GM23338 (cell line): ENCODE data around the gene EXD3. TPM values are rescaled to one million over a fixed set of nuclear protein-coding genes. Genes with fewer than 3 reads are reported as not detected.

Experiments used
- ATAC-seq: fragments of 200-7000 bp; cut with Tn5 transposase; 3 replicates; pipeline ENCODE4 v1.9.1; 2020
- DNase-seq: peaks from one replicate; pipeline ENCODE4 v3.0.0-alpha.2; 2015; ENCODE audit warnings: low spot score
- H2AFZ ChIP-seq: fragments of 200-600 bp; sonication (generic); 2 replicates; pipeline ENCODE4 v1.8.0; 2016; ENCODE audit warnings: antibody characterized with exemption, mild to moderate bottlenecking, moderate library complexity
- H3F3A ChIP-seq: fragments of 200-600 bp; sonication (generic); replicated peaks from 2 replicates; pipeline ENCODE4 v1.8.0; 2017; ENCODE audit warnings: antibody characterized with exemption, mixed run types, low read depth
- H3K27ac ChIP-seq: fragments of 200-600 bp; sonication (generic); 2 replicates; pipeline ENCODE4 v1.6.1; 2016; ENCODE audit warnings: low read depth
- H3K27me3 ChIP-seq: fragments of 200-600 bp; sonication (generic); 2 replicates; pipeline ENCODE4 v1.8.0; 2016; ENCODE audit warnings: mild to moderate bottlenecking, mixed run types, moderate library complexity; ENCODE audit not compliant: insufficient read depth
- H3K36me3 ChIP-seq: fragments of 200-600 bp; sonication (generic); 2 replicates; pipeline ENCODE4 v1.8.0; 2016; ENCODE audit warnings: mild to moderate bottlenecking; ENCODE audit not compliant: insufficient read depth
- H3K4me1 ChIP-seq: fragments of 200-600 bp; sonication (generic); 2 replicates; pipeline ENCODE4 v1.8.0; 2016; ENCODE audit warnings: mild to moderate bottlenecking, moderate library complexity; ENCODE audit not compliant: insufficient read depth
- H3K4me2 ChIP-seq: fragments of 200-600 bp; sonication (generic); 2 replicates; pipeline ENCODE4 v1.7.1; 2017; ENCODE audit warnings: mixed run types
- H3K4me3 ChIP-seq: fragments of 200-600 bp; sonication (generic); 2 replicates; pipeline ENCODE4 v1.6.1; 2016; ENCODE audit warnings: mixed run types
- H3K79me2 ChIP-seq: fragments of 200-600 bp; sonication (generic); replicated peaks from 2 replicates; pipeline ENCODE4 v1.8.0; 2017; ENCODE audit warnings: mild to moderate bottlenecking; ENCODE audit not compliant: insufficient read depth
- H3K9me2 ChIP-seq: fragments of 200-600 bp; sonication (generic); 2 replicates; pipeline ENCODE4 v1.8.0; 2017; ENCODE audit not compliant: insufficient read depth
- H4K20me1 ChIP-seq: fragments of 200-600 bp; sonication (generic); replicated peaks from 2 replicates; pipeline ENCODE4 v1.8.0; 2017; ENCODE audit warnings: mild to moderate bottlenecking; ENCODE audit not compliant: insufficient read depth
- H3K27ac Mint-ChIP-seq: 2 replicates; pipeline ENCODE4 v1.8.0; 2020; ENCODE audit warnings: inconsistent platforms, mild to moderate bottlenecking, moderate library complexity, mixed read lengths
- H3K27me3 Mint-ChIP-seq: 3 replicates; pipeline ENCODE4 v1.8.0; 2022; ENCODE audit warnings: low read depth, mild to moderate bottlenecking, moderate library complexity, mixed read lengths, inconsistent platforms; ENCODE audit not compliant: insufficient read depth, poor library complexity
- H3K36me3 Mint-ChIP-seq: 3 replicates; pipeline ENCODE4 v1.8.0; 2021; ENCODE audit warnings: low read depth, mild to moderate bottlenecking, inconsistent platforms, moderate library complexity, mixed read lengths
- H3K4me1 Mint-ChIP-seq: 3 replicates; pipeline ENCODE4 v1.8.0; 2020; ENCODE audit warnings: mild to moderate bottlenecking, inconsistent platforms, mixed read lengths
- H3K4me3 Mint-ChIP-seq: 3 replicates; pipeline ENCODE4 v1.8.0; 2021; ENCODE audit warnings: moderate library complexity, mild to moderate bottlenecking, inconsistent platforms, mixed read lengths
- H3K9me3 Mint-ChIP-seq: 3 replicates; pipeline ENCODE4 v1.8.0; 2020; ENCODE audit warnings: moderate library complexity, mild to moderate bottlenecking, inconsistent platforms, mixed read lengths
- CREB1 ChIP-seq: fragments of 250-450 bp; sonication (Bioruptor Pico); IDR thresholded peaks from 2 replicates; pipeline ENCODE4 v1.5.0; 2020; ENCODE audit warnings: low read depth, mild to moderate bottlenecking, moderate library complexity
- CTCF ChIP-seq, 2 experiments: fragments of 200-600 bp in 1 of 2; sonication (generic) in 1 of 2; conservative IDR thresholded peaks; 2 replicates each; pipeline versions ENCODE4 v1.5.1 to v1.6.1; 2016 to 2017; ENCODE audit warnings: antibody characterized with exemption in 2 of 2, low read depth in 2 of 2, mild to moderate bottlenecking in 2 of 2, moderate library complexity in 1 of 2
- ETS1 ChIP-seq: IDR thresholded peaks from 2 replicates; pipeline ENCODE4 v1.6.1; 2016; ENCODE audit warnings: antibody characterized with exemption
- EZH2 ChIP-seq: fragments of 200-600 bp; sonication (generic); IDR thresholded peaks from one replicate; pipeline ENCODE4 v1.8.0; 2017; ENCODE audit warnings: antibody characterized with exemption, mild to moderate bottlenecking, low read depth; ENCODE audit not compliant: unreplicated experiment
- EZH2phosphoT487 ChIP-seq: fragments of 200-600 bp; sonication (generic); IDR thresholded peaks from one replicate; pipeline ENCODE4 v1.8.1; 2018; ENCODE audit warnings: antibody characterized with exemption; ENCODE audit not compliant: unreplicated experiment
- JUNB ChIP-seq: IDR thresholded peaks from one replicate; pipeline ENCODE4 v1.6.1; 2016; ENCODE audit warnings: antibody characterized with exemption; ENCODE audit not compliant: unreplicated experiment
- NANOG ChIP-seq: IDR thresholded peaks from 2 replicates; pipeline ENCODE4 v1.6.1; 2016; ENCODE audit warnings: antibody characterized with exemption, borderline replicate concordance
- REST ChIP-seq: IDR thresholded peaks from one replicate; pipeline ENCODE4 v1.6.1; 2018; ENCODE audit warnings: antibody characterized with exemption; ENCODE audit not compliant: unreplicated experiment
- STAT1 ChIP-seq: IDR thresholded peaks from one replicate; pipeline ENCODE4 v1.6.1; 2016; ENCODE audit warnings: antibody characterized with exemption; ENCODE audit not compliant: unreplicated experiment
- ZNF114 ChIP-seq: fragments of 250-450 bp; sonication (Bioruptor Pico); IDR thresholded peaks from 2 replicates; pipeline ENCODE4 v1.5.0; 2020; ENCODE audit warnings: mild to moderate bottlenecking, moderate library complexity
- ZNF331 ChIP-seq: fragments of 250-450 bp; sonication (Bioruptor Pico); IDR thresholded peaks from 2 replicates; pipeline ENCODE4 v1.5.0; 2020; ENCODE audit warnings: low read depth, mild to moderate bottlenecking, moderate library complexity
- ZNF462 ChIP-seq: fragments of 250-450 bp; sonication (Bioruptor Pico); IDR thresholded peaks from 2 replicates; pipeline ENCODE4 v1.5.0; 2020; ENCODE audit warnings: mild to moderate bottlenecking, moderate library complexity
- polyA plus RNA-seq: library from polyadenylated mRNA; unstranded; fragments of >200 nt; fragmentation: Nextera tagmentation; extraction: Ambion mirVana; gene quantifications from 2 replicates; pipeline ENCODE4 v1.2.1, GENCODE V29; 2016
- total RNA-seq: library from RNA; depleted of rRNA; stranded (reverse); fragments of >200 nt; shearing (Covaris generic); gene quantifications from 2 replicates; pipeline ENCODE4 v1.2.3, GENCODE V29; 2014

Gene EXD3
- total and polyA plus RNA-seq, 2 experiments from 2014 or later: 3.6 to 9.7 TPM

- no peak for ATAC-seq
- TF ChIP-seq ZNF331 (no peak), ZNF114 (no peak), STAT1 (no peak), CREB1 (CRISPR knock-in tag) (no peak), CTCF (conservative IDR thresholded peaks at IDR 0.05; ENCODE audit: low read depth in 2 of 2) (no peak), REST (no peak), EZH2 (no peak), JUNB (no peak), NANOG (no peak), ZNF462 (no peak), ETS1 (no peak), EZH2phosphoT487 (no peak)
Measured at GRCh38 chr9:137381501-137382443, 41.2 kb downstream of the EXD3 start.

More at GRCh38 chr9:137381501-137382443, 41.2 kb downstream of the EXD3 start:
- Histone ChIP-seq H3K9me2 (no peaks in the 10 kb centered on the region), H3K4me2 (no peak overlapping the region), H3K36me3 (no peaks in the 10 kb centered on the region), H3K4me3 (no peak overlapping the region), H3K27ac (no peak overlapping the region), H3K27me3 (no peaks in the 10 kb centered on the region), H3K4me1 (no peaks in the 10 kb centered on the region), H3K79me2 (no peaks in the 10 kb centered on the region), H4K20me1 (no peaks in the 10 kb centered on the region), H2AFZ (no peak overlapping the region), H3F3A (no peaks in the 10 kb centered on the region)
- no peak for DNase-seq
- Mint-ChIP-seq H3K27ac (no peak overlapping the region; the same call in 1 of the 2 replicates), H3K4me1 (peaks cover 2% of the 10 kb centered on the region; the same call in 2 of the 3 replicates), H3K4me3 (no peak overlapping the region), H3K36me3 (peaks cover 9% of the 10 kb centered on the region; the same call in 2 of the 3 replicates), H3K9me3 (peaks cover 8% of the 10 kb centered on the region; the same call in 2 of the 3 replicates), H3K27me3 (peaks cover 10% of the 10 kb centered on the region)
